ENCODE measurements around the gene RAD21L1. TPM values are rescaled to one million over a fixed set of nuclear protein-coding genes. Genes with fewer than 3 reads are reported as not detected.
"Not testable (repeated sequence)": the region's sequence is repeated elsewhere in the genome, so short reads cannot be mapped to it uniquely, and the experiment has no call there.

RAD21L1 gene
- total RNA-seq, 1 experiment from 2014 or later = not detected

DNA sequence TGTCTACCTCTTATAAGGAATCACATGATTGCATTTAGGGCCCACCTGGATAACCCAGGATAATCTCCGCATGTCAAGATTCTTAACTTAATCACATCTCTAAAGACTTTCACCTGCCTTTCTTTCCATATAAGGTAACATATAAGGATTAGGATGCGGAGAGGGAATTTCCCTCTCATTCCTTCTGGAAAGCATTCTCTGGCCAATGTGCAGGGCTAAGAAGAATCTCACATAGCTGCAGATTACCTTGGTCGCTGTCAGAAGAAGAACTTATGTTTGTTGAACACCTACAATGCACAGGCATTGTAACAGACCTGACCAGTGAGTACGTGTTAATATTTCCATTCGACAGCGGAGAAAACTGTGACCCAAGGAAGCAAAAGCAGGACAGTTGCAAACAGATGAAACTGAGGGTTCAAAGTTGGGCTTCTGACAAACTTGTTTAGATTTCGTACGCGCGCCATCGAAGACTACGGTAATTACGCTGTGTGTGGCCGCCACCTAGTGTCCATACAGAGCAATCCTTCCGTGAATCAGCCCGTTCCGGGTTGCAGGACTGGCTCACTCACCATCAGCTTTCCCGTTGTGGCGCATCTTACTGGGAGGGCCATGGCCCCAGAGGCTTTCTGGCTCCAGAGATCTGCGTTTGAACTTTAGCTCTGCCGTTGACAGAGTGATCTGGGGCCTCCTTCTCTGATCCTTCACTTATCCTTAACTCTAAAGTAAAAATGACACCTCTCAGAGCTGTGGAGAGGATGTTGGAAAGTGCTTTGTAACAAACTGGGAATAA lies 13.0 kb upstream of the RAD21L1 start:
- Histone ChIP-seq H3K4me1 (0 out of 2 replicates have a peak, but pooled peaks cover 3% of the 10 kb centered on the region), H3K27me3 (replicated peaks; ENCODE audit: control insufficient read depth, insufficient read depth, low read length) (no peaks in the 10 kb centered on the region), H3K36me3 (ENCODE audit: control insufficient read depth, insufficient read depth, low read length) (no peaks in the 10 kb centered on the region), H3K9me3 (no peaks in the 10 kb centered on the region), H3K4me3 (ENCODE audit: low read depth, low read length) (no peak overlapping the region)
- Mint-ChIP-seq H3K36me3 (ENCODE audit: insufficient read depth, unreplicated experiment) (no peaks in the 10 kb centered on the region), H3K9me3 (ENCODE audit: unreplicated experiment) (no peaks in the 10 kb centered on the region), H3K4me3 (ENCODE audit: unreplicated experiment) (no peak overlapping the region), H3K27ac (ENCODE audit: unreplicated experiment) (no peak overlapping the region), H3K27me3 (ENCODE audit: insufficient read depth, unreplicated experiment) (peaks cover 7% of the 10 kb centered on the region), H3K4me1 (ENCODE audit: low read depth, unreplicated experiment) (no peaks in the 10 kb centered on the region)
- TF ChIP-seq, protein P1, sequence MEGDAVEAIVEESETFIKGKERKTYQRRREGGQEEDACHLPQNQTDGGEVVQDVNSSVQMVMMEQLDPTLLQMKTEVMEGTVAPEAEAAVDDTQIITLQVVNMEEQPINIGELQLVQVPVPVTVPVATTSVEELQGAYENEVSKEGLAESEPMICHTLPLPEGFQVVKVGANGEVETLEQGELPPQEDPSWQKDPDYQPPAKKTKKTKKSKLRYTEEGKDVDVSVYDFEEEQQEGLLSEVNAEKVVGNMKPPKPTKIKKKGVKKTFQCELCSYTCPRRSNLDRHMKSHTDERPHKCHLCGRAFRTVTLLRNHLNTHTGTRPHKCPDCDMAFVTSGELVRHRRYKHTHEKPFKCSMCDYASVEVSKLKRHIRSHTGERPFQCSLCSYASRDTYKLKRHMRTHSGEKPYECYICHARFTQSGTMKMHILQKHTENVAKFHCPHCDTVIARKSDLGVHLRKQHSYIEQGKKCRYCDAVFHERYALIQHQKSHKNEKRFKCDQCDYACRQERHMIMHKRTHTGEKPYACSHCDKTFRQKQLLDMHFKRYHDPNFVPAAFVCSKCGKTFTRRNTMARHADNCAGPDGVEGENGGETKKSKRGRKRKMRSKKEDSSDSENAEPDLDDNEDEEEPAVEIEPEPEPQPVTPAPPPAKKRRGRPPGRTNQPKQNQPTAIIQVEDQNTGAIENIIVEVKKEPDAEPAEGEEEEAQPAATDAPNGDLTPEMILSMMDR (IDR thresholded peaks at IDR 0.05; ENCODE audit: insufficient read depth in 1 of 2, low read depth in 1 of 2, low read length in 1 of 2, severe bottlenecking in 1 of 2, unreplicated experiment in 1 of 2) = peak; percentile 83 to 86
- intact Hi-C loops (cut with micrococcal nuclease; ENCODE audit: unreplicated experiment) = loop anchor here (1.0 to 10.0 kb wide), 3 partner anchors 36 to 258 kb away; no protein-coding TSS in a partner anchor
- ChIA-PET POLR2A (no interaction called here), CTCF (interaction anchor here (0.6 to 1.5 kb wide), 6 partner anchors 25 to 104 kb away, joined by 3 to 6 read pairs (median 4); no protein-coding TSS in a partner anchor)
- no TSS peak for BruUV-seq (replicated peaks)
- DNase-seq = peak; percentile 78 to 79

DNA sequence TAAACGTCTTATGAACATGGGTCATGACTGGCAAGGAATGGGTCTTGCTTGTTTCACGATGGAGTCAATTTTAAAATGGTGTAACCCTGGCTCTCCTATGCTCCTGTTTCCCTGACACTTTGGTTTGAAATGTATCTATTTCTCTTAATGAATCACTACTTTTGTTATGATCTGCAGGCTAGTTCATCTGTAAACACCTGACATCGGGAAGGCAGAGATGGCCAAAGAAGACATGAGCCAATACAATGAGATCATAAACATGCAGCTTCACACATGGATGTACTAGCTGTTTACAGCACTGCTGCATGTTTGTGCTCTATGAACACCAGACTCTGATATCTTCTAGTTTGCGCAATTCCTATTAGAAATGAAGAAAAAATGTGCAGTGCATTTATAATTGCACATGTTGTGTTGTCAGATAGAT lies 11.0 kb upstream of the RAD21L1 start:
- POLR2A ChIA-PET = no interaction called here
- Mint-ChIP-seq H3K4me3 (ENCODE audit: unreplicated experiment) (no peak overlapping the region), H3K9me3 (ENCODE audit: unreplicated experiment) (no peaks in the 10 kb centered on the region), H3K4me1 (ENCODE audit: low read depth, unreplicated experiment) (no peaks in the 10 kb centered on the region), H3K27me3 (ENCODE audit: insufficient read depth, unreplicated experiment) (peaks cover 10% of the 10 kb centered on the region), H3K27ac (ENCODE audit: unreplicated experiment) (no peak overlapping the region), H3K36me3 (ENCODE audit: insufficient read depth, unreplicated experiment) (no peaks in the 10 kb centered on the region)
- Histone ChIP-seq H3K9me3 (no peaks in the 10 kb centered on the region), H3K27me3 (replicated peaks; ENCODE audit: control insufficient read depth, insufficient read depth, low read length) (no peaks in the 10 kb centered on the region), H3K4me1 (0 out of 2 replicates have a peak, but pooled peaks cover 3% of the 10 kb centered on the region), H3K36me3 (ENCODE audit: control insufficient read depth, insufficient read depth, low read length) (no peaks in the 10 kb centered on the region), H3K4me3 (ENCODE audit: low read depth, low read length) (no peak overlapping the region)
- no TSS peak for BruUV-seq (replicated peaks)
- DNase-seq = no peak
- CTCF ChIA-PET = no interaction called here
- intact Hi-C loops (cut with micrococcal nuclease; ENCODE audit: unreplicated experiment) = loop anchor here (10.0 kb wide), 1 partner anchor 260 kb away; no protein-coding TSS in a partner anchor
- TF ChIP-seq, protein P1 (IDR thresholded peaks at IDR 0.05; ENCODE audit: insufficient read depth in 1 of 2, low read depth in 1 of 2, low read length in 1 of 2, severe bottlenecking in 1 of 2, unreplicated experiment in 1 of 2) = no peak

DNA sequence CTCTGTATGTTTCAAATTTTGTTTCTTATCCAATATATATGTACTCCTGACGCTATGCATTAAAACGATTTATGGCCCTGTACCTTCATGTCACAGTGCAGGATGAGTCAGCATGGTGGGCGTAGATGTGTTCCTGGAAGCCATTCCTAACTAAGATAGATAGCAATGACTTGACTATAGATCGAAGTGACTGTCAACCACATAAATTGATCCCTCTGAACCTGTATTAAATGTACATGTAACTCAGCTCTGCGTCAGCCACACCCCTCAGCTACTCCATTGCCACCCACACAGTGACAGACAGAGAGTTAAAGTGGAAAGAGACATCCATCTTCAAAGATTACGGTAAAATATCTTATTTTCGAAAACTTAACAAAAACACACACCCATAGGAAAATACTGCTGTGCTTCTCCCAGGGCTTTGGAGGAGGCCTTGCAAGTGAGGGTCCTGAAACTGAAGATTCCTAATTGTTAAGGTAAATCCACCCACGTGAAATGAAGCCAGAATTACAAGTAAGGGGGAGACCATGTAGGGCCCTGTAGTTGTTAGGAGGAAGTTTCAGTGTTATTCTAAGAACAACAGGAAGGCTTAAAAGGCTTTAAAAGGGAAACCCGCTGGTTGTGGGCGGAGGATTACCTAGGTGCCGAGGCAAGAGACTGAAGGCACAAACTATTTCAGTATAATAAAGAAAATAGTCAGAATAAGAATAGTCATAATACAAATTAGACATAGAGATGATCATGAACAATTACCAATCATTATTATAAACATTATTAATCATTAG lies 10.3 kb upstream of the RAD21L1 start:
- no peaks in the 10 kb centered on the region for H3K27me3 ChIP-seq (replicated peaks; ENCODE audit: control insufficient read depth, insufficient read depth, low read length)
- H3K27me3 Mint-ChIP-seq (ENCODE audit: insufficient read depth, unreplicated experiment) = peaks cover 7% of the 10 kb centered on the region
- CTCF ChIA-PET = no interaction called here

DNA sequence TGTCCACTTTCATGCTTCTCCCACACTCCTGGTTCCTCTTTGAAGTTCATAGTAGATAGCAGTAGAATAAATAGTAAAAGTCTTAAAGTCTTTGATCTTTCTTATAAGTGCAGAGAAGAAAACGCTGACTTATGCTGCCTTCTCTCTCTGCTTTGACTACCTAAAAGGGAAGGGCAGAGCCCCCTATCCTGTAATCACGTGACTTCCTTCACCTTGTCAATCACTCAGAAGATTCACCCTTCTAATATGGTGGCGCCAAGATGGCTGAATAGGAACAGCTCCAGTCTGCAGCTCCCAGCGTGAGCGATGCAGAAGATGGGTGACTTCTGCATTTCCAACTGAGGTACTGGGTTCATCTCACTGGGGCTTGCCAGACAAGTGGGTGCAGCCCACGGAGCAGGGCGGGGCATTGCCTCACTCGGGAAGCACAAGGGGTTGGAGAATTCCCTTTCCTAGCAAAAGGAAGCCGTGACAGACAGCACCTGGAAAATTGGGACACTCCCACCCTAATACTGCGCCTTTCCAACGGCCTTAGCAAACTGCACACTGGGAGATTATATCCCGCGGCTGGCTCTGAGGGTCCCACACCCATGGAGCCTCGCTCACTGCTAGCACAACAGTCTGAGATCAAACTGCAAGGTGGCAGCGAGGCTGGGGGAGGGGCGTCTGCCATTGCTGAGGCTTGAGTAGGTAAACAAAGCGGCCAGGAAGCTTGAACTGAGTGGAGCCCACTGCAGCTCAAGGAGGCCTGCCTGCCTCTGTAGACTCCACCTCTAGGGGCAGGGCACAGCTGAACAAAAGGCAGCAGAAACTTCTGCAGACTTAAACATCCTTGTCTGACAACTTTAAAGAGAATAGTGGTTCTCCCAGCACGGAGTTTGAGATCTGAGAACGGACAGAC lies 9.1 kb upstream of the RAD21L1 start:
- H3K9me3 ChIP-seq; H3K36me3 Mint-ChIP-seq (ENCODE audit: insufficient read depth, unreplicated experiment); BruUV-seq (replicated peaks); H3K4me1 ChIP-seq; H3K36me3 ChIP-seq (ENCODE audit: control insufficient read depth, insufficient read depth, low read length); H3K4me3 ChIP-seq (ENCODE audit: low read depth, low read length); H3K4me1 Mint-ChIP-seq (ENCODE audit: low read depth, unreplicated experiment); H3K9me3 Mint-ChIP-seq (ENCODE audit: unreplicated experiment); H3K27ac Mint-ChIP-seq (ENCODE audit: unreplicated experiment); POLR2A ChIA-PET; H3K27me3 ChIP-seq (replicated peaks; ENCODE audit: control insufficient read depth, insufficient read depth, low read length); H3K4me3 Mint-ChIP-seq (ENCODE audit: unreplicated experiment); CTCF ChIA-PET: not testable (repeated sequence)
- peaks cover 13% of the 10 kb centered on the region for H3K27me3 Mint-ChIP-seq (ENCODE audit: insufficient read depth, unreplicated experiment)
- intact Hi-C loops (cut with micrococcal nuclease; ENCODE audit: unreplicated experiment) = loop anchor here (10.0 kb wide), 1 partner anchor 262 kb away; no protein-coding TSS in a partner anchor
- DNase-seq = peak in 1 of 2 experiments; percentile 11

More for the DNA sequence above, 10.3 kb upstream of the RAD21L1 start:
- Mint-ChIP-seq H3K36me3 (ENCODE audit: insufficient read depth, unreplicated experiment) (no peaks in the 10 kb centered on the region), H3K4me3 (ENCODE audit: unreplicated experiment) (no peak overlapping the region), H3K27ac (ENCODE audit: unreplicated experiment) (no peak overlapping the region), H3K9me3 (ENCODE audit: unreplicated experiment) (no peaks in the 10 kb centered on the region), H3K4me1 (ENCODE audit: low read depth, unreplicated experiment) (no peaks in the 10 kb centered on the region)
- H3K9me3 ChIP-seq = no peaks in the 10 kb centered on the region
- no peaks in the 10 kb centered on the region for H3K36me3 ChIP-seq (ENCODE audit: control insufficient read depth, insufficient read depth, low read length)
- no TSS peak for BruUV-seq (replicated peaks)
- intact Hi-C loops (cut with micrococcal nuclease; ENCODE audit: unreplicated experiment) = loop anchor here (10.0 kb wide), 1 partner anchor 261 kb away; no protein-coding TSS in a partner anchor
- TF ChIP-seq, protein P1 (IDR thresholded peaks at IDR 0.05; ENCODE audit: insufficient read depth in 1 of 2, low read depth in 1 of 2, low read length in 1 of 2, severe bottlenecking in 1 of 2, unreplicated experiment in 1 of 2) = no peak
- no peak for DNase-seq
- H3K4me3 ChIP-seq (ENCODE audit: low read depth, low read length) = no peak overlapping the region
- 0 out of 2 replicates have a peak, but pooled peaks cover 3% of the 10 kb centered on the region for H3K4me1 ChIP-seq
- POLR2A ChIA-PET = no interaction called here

Measured in Caco-2 (cell line).